Hematopoietic multipotent progenitor cell treated with erythropoietin and hydrocortisone succinate and interleukin-3 and kit ligand, for 15 days (in vitro differentiated cells): ENCODE results near the gene PDE1A.

Experiments
- DNase-seq: peaks from one replicate; pipeline ENCODE4 v3.0.0-alpha.2; 2015; ENCODE audit warnings: low spot score

The PDE1A gene

DNA sequence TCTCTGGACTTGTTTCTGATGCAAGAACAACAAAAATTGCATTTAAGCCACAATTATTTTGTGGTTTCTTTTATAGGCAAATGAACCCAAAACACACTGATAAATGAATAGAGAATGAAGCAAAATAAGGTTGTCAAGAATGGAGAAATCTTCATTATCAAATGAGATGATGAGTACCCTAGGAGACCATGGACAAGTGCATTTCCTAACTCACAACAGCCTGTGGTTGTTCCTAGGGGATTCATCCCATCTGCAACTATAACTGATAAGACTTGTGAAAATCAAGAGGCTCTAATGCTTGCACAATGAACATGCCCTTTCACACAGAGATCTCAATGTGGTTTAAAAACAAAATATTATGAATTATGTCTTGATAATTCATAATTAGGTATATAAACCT is 159.9 kb downstream of the PDE1A start:
- DNase-seq, result no peak

GRCh38 chr2:182265718-182266117 is 161.1 kb downstream of the PDE1A start:
- DNase-seq, result no peak

GRCh38 chr2:182261860-182262387 is 164.9 kb downstream of the PDE1A start:
- DNase-seq, result no peak

DNA sequence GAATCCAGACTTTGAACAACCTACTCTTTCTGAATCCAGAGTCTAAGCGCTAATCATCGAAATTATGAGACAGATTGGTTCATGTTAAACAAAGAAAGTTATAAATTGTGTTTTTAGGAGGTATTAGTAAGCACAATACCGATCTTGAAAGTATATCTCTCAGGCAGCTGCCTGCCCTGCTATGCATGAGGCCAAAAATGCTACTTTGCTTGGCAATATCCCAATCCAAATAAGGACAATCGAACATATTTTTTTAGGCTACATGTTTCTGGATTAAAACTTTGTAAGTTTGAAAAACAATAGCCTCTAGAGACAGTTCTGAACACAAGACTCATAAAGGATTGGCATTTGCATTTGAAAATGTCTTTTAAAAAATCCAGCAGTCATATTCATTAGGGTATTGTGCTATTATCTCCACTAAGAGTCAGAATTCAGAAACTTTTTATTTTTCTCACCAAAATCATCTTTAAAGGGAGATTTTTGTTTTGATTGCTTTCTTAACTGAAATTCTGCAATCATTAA is 167.1 kb downstream of the PDE1A start:
- no peak for DNase-seq

GRCh38 chr2:182252534-182252933 is 174.3 kb downstream of the PDE1A start:
- DNase-seq, result no peak

DNA sequence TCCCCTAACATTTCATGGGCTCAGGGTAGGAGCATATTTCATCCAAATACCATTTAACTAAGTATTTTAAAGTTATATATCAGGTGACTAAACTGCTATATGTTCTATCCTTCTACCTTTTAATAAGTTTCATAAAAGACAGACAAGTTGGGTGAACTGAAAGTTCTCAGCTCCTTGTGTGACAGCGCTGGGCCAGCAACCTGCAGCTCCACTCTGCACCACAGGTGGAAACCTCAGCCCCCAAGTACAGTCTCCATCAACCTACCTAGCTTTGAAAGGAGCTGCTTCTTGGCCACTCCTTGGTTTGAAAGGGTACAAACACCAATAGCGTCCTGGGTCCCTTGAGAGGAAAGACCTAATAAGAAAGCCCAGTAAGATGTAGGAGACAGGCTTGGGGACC is 177.9 kb downstream of the PDE1A start:
- DNase-seq, result no peak

GRCh38 chr2:182248362-182248761 is 178.5 kb downstream of the PDE1A start:
- DNase-seq, result no peak

GRCh38 chr2:182247831-182248230 is 179.0 kb downstream of the PDE1A start:
- DNase-seq, result no peak

DNA sequence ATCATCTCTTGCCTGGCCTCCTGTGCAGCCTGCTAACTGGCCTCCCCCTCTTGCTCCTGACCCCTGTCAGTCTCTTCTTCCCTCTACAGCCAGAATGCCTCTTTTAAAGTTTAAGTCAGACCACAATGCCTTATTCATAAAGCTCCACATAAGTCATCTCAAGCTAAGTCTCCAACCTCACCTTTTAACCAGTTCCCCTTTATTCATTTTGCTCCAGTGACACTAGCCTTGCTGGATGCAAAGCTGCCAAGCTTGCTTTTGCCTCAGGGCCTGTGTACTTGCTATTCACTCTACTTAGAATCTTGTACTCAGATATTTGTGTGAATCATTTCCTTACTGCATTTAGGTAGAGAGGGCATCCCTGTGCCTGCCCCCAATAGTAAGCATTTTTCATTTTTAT is 180.9 kb downstream of the PDE1A start:
- DNase-seq, result no peak

- no peak for DNase-seq
Measured at GRCh38 chr2:182242609-182243008, 184.2 kb downstream of the PDE1A start.

DNA sequence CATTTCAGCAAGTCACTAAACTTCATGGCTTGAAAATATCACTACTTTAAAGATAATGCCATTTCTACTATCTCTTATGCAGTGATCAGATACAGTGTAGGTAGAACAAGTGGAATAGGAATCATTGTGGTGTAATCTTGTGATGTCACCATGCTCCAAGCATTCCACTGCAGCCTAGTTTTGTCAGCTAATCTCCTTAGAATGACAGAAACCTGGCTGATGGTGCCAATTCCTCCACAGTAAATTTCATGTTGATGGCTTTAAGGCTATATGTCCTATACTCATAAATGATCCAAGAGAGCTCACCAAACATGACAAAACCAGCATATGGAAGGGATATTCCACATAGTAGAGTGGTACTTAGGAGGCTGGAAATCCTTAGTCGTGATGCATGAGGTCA is 184.9 kb downstream of the PDE1A start:
- DNase-seq, result no peak

DNA sequence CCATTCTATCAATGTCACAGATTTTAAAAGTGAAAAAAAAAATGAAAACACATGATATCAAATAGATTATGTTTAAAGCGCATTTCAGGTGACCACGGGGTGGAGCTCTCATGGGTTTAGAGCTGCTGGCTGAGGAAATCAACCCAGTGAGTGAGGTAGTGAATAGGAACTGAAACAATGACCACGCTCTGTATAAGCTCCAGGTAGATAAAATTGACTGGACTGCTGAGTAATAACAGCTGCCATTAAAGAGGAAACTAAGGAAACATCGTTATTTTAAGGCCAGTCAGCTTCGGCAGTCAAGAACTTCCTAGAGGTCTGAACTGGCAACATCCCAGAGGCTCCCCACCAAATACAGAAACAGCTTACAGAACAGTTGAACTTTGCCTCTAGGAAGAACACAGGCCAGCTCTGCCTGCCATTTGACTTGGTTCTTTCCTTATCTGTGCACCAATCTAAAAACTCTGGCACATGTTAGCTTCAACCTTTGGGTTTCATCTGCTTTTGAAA is 185.9 kb downstream of the PDE1A start:
- DNase-seq, result no peak

- no peak for DNase-seq
Measured at GRCh38 chr2:182230561-182230960, 196.3 kb downstream of the PDE1A start.

DNA sequence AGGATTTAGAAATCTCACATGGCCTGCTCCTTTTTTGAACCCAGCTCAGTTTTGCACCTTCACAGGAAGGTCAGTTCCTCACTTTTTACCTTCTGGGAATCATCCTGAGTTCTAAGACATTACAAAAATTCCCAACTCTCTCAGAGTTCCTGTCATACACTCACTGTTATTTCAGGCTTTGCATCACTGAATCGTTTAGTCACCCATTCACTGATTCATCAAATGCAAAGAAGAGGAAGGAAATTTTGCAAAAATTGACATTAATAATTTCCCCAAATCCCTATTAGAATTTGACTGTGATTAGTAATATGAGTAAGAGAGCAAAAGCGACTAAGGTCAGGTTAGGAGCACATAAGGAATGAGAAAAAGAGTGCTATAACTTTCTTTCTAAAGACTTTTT is 197.5 kb downstream of the PDE1A start:
- no peak for DNase-seq

DNA sequence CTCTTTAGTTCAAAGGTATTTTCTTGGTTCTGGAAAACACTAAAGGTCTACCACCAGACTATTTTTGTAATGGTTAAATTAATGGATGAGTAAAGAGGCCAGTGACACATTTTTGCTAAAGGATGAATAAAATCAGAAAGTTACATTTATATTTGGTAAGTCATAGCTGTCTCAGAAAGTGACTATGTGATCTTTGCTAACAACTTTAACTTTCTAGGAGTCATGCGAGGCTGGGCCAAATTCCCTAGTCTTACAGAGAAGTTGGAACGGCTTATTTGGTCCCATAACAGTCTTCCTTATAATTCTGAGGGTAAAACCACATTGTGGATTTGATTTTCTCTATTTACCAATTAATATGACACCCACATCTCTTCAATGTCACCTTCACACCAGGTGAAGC is 198.1 kb downstream of the PDE1A start:
- no peak for DNase-seq

DNA sequence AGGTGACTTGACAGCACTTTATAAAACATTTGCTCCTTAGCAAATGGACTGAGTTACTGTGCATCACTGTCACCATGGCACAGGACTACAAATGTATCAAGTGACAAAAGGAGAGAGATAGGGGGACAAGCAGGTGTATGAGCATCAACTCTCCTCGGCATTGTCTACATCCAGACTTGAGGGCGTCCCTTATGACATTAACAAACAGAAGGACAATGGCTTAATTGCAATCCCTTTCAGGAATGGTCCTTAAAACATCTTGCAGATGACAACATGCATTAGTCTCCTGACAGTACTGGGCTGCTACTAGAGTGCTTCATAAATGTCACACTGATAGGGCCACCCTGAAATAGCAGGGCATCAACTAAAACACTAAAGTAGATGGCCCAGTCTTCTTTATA is 198.8 kb downstream of the PDE1A start:
- no peak for DNase-seq

- DNase-seq, result no peak
Measured at GRCh38 chr2:182226807-182227206, 200.0 kb downstream of the PDE1A start.

DNA sequence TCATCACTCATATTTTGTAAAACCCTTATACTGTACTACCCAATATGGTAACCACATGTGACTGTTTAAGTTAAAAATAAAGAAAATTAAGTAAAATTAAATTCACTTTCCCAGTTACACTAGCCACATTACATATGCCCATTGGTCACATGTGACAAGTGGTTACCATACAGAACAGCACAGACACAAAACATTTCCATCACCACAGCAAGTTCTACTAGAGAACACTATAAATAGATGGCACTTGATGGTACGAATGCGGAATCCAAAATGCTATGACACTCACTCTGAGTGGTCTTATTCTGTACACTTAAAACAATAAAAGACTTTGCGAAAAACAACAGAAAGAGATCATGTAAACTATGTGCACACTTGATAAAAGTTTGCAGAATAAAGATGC is 202.2 kb downstream of the PDE1A start:
- no peak for DNase-seq

- DNase-seq, result no peak
Measured at GRCh38 chr2:182220998-182221397, 205.8 kb downstream of the PDE1A start.

DNA sequence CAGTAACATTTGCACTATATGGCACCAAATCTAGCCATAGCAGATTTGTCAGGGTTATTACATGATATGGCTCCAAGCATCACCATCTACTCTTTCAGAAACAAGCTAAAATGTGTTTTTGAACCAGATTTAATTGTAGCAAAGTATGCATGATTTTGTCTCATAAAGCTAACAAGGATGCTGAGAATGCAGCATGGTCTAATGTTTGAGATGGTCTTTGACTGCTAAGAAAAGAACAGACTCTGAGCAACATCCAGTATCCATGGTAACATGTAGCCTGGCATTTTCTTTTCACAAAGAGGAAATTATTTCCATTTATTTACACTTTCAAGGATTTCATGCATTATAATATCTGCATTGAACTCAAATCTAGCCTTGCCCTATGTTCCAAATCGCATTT is 206.5 kb downstream of the PDE1A start:
- DNase-seq, result no peak

GRCh38 chr2:182210669-182211068 is 216.2 kb downstream of the PDE1A start:
- no peak for DNase-seq

DNA sequence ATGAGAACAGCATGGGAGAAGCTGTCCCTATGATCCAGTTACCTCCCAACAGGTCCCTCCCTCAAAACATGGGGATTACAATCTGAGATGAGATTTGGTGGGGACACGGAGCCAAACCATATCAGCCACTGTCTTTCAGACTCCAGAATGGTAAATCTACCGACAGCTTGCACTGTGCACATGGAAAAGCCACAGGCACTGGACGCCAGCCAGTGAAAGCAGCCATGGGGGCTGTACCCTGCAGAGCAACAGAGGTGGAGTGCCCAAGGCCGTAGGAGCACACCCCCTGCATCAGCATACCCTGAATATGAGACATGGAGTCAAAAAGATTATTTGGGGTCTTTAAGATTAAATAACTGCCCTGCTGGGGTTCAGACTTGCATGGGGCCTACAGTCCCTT is 218.4 kb downstream of the PDE1A start:
- no peak for DNase-seq

- DNase-seq, result no peak
Measured at GRCh38 chr2:182207049-182207746, 219.6 kb downstream of the PDE1A start.

GRCh38 chr2:182197529-182197928 is 229.3 kb downstream of the PDE1A start:
- DNase-seq, result no peak
